Kidney glomerular epithelial cell (primary cell): ENCODE results near the gene RPA1.
"Not testable (repeated sequence)": the region's sequence is repeated elsewhere in the genome, so short reads cannot be mapped to it uniquely, and the experiment has no call there.

Experiments
- DNase-seq: peaks from one replicate; lab custom pipeline; 2025; lab: John Stamatoyannopoulos, UW

Gene RPA1

GRCh38 chr17:1813088-1813487 is 16.7 kb upstream of the RPA1 start:
- DNase-seq = no peak

- no peak for DNase-seq
Measured at GRCh38 chr17:1820528-1821252, 9.1 kb upstream of the RPA1 start.

- no peak for DNase-seq
Measured at GRCh38 chr17:1829216-1829591, 601 bp upstream of the RPA1 start.

- DNase-seq = no peak
Measured at GRCh38 chr17:1830288-1830687, 483 bp downstream of the RPA1 start.

GRCh38 chr17:1834380-1835149 is 4.8 kb downstream of the RPA1 start:
- no peak for DNase-seq

- DNase-seq = no peak
Measured at GRCh38 chr17:1839516-1839915, 9.7 kb downstream of the RPA1 start.

GRCh38 chr17:1843947-1844346 is 14.1 kb downstream of the RPA1 start:
- no peak for DNase-seq

- no peak for DNase-seq
Measured at GRCh38 chr17:1847191-1847590, 17.4 kb downstream of the RPA1 start.

GRCh38 chr17:1852327-1852726 is 22.5 kb downstream of the RPA1 start:
- no peak for DNase-seq

- no peak for DNase-seq
Measured at GRCh38 chr17:1853698-1854097, 23.9 kb downstream of the RPA1 start.

GRCh38 chr17:1856462-1856861 is 26.7 kb downstream of the RPA1 start:
- DNase-seq = not testable (repeated sequence)

- DNase-seq = no peak
Measured at GRCh38 chr17:1860978-1861377, 31.2 kb downstream of the RPA1 start.

GRCh38 chr17:1861391-1862010 is 31.7 kb downstream of the RPA1 start:
- no peak for DNase-seq

- peak; percentile 1 for DNase-seq
Measured at GRCh38 chr17:1865252-1866037, 35.6 kb downstream of the RPA1 start.

GRCh38 chr17:1867307-1867706 is 37.5 kb downstream of the RPA1 start:
- no peak for DNase-seq

- no peak for DNase-seq
Measured at GRCh38 chr17:1868090-1868489, 38.3 kb downstream of the RPA1 start.

- DNase-seq = no peak
Measured at GRCh38 chr17:1870592-1870991, 40.8 kb downstream of the RPA1 start.

GRCh38 chr17:1871756-1872155 is 42.0 kb downstream of the RPA1 start:
- DNase-seq = no peak

GRCh38 chr17:1872254-1872653 is 42.4 kb downstream of the RPA1 start:
- no peak for DNase-seq

GRCh38 chr17:1872976-1873375 is 43.2 kb downstream of the RPA1 start:
- no peak for DNase-seq

GRCh38 chr17:1873418-1873817 is 43.6 kb downstream of the RPA1 start:
- no peak for DNase-seq

- no peak for DNase-seq
Measured at GRCh38 chr17:1875597-1875996, 45.8 kb downstream of the RPA1 start.
